ENCODE data around the gene OR1J2. TPM values are rescaled to one million over a fixed set of nuclear protein-coding genes. Genes with fewer than 3 reads are reported as not detected.
"Not testable (repeated sequence)": the region's sequence is repeated elsewhere in the genome, so short reads cannot be mapped to it uniquely, and the experiment has no call there.

Gene OR1J2
- not detected in 2 replicates for total RNA-seq (2014; rRNA removed; shearing (Covaris generic))

GRCh38 chr9:122510502-122510901 is at the start of gene OR1J2:
OR1J2 (plus strand) TSS chr9:122510802; CDS start chr9:122510802, 0 bp downstream.
- DNase-seq (ENCODE audit: low read depth) = no peak

- peak; percentile 74 for DNase-seq (ENCODE audit: low read depth)
Observed at GRCh38 chr9:122463828-122464632, 46.6 kb upstream of the OR1J2 start.

GRCh38 chr9:122464633-122465567 is 45.7 kb upstream of the OR1J2 start:
- peak; percentile 86 for DNase-seq (ENCODE audit: low read depth)

GRCh38 chr9:122466456-122466855 is 44.1 kb upstream of the OR1J2 start:
- DNase-seq (ENCODE audit: low read depth) = no peak

- DNase-seq (ENCODE audit: low read depth) = no peak
Observed at GRCh38 chr9:122468735-122469134, 41.9 kb upstream of the OR1J2 start.

GRCh38 chr9:122474561-122474960 is 36.0 kb upstream of the OR1J2 start:
- DNase-seq (ENCODE audit: low read depth) = no peak

GRCh38 chr9:122475717-122476116 is 34.9 kb upstream of the OR1J2 start:
- DNase-seq (ENCODE audit: low read depth) = no peak

GRCh38 chr9:122477346-122477745 is 33.3 kb upstream of the OR1J2 start:
- DNase-seq (ENCODE audit: low read depth) = no peak

- no peak for DNase-seq (ENCODE audit: low read depth)
Observed at GRCh38 chr9:122477826-122478225, 32.8 kb upstream of the OR1J2 start, which contains the start of gene OR1J1. OR1J1 (minus strand) TSS chr9:122477926; CDS start chr9:122477926, 0 bp downstream.

- DNase-seq (ENCODE audit: low read depth) = no peak
Observed at GRCh38 chr9:122479062-122479461, 31.5 kb upstream of the OR1J2 start.

GRCh38 chr9:122498883-122499288 is 11.7 kb upstream of the OR1J2 start:
- peak; percentile 62 for DNase-seq (ENCODE audit: low read depth)

GRCh38 chr9:122506964-122507363 is 3.6 kb upstream of the OR1J2 start:
- no peak for DNase-seq (ENCODE audit: low read depth)

- DNase-seq (ENCODE audit: low read depth) = no peak
Observed at GRCh38 chr9:122518226-122518625, 7.6 kb downstream of the OR1J2 start.

- no peak for DNase-seq (ENCODE audit: low read depth)
Observed at GRCh38 chr9:122518841-122519240, 8.2 kb downstream of the OR1J2 start, which contains the start of gene OR1J4. OR1J4 (plus strand) TSS chr9:122519141; CDS start chr9:122519141, 0 bp downstream.

- DNase-seq (ENCODE audit: low read depth) = no peak
Observed at GRCh38 chr9:122519376-122519775, 8.8 kb downstream of the OR1J2 start.

- no peak for DNase-seq (ENCODE audit: low read depth)
Observed at GRCh38 chr9:122526602-122527001, 16.0 kb downstream of the OR1J2 start.

- no peak for DNase-seq (ENCODE audit: low read depth)
Observed at GRCh38 chr9:122527193-122527592, 16.6 kb downstream of the OR1J2 start, which contains the start of gene OR1N1. OR1N1 (minus strand) TSS chr9:122527293; CDS start chr9:122527293, 0 bp downstream.

GRCh38 chr9:122531157-122531556 is 20.6 kb downstream of the OR1J2 start:
- not testable (repeated sequence) for DNase-seq (ENCODE audit: low read depth)

GRCh38 chr9:122536134-122536533 is 25.5 kb downstream of the OR1J2 start:
- no peak for DNase-seq (ENCODE audit: low read depth)

- not testable (repeated sequence) for DNase-seq (ENCODE audit: low read depth)
Observed at GRCh38 chr9:122537066-122537465, 26.5 kb downstream of the OR1J2 start.

- no peak for DNase-seq (ENCODE audit: low read depth)
Observed at GRCh38 chr9:122538757-122539156, 28.2 kb downstream of the OR1J2 start.

- DNase-seq (ENCODE audit: low read depth) = peak; percentile 23
Observed at GRCh38 chr9:122546196-122546595, 35.6 kb downstream of the OR1J2 start.
